Tracheal epithelial cell (primary cell): ENCODE measurements around the gene C14orf180. TPM values are rescaled to one million over a fixed set of nuclear protein-coding genes. Genes with fewer than 3 reads are reported as not detected.

Source experiments
- total RNA-seq: library from RNA; depleted of rRNA; stranded (reverse); fragments of >200 nt; gene quantifications from 2 replicates; pipeline ENCODE4 v1.2.1, GENCODE V29; 2014

Gene C14orf180
- total RNA-seq, result not detected in 2 replicates

GRCh38 chr14:104579507-104579906, at the start of gene C14orf180:
C14orf180 (plus strand) TSS chr14:104579764; CDS start chr14:104586431, 6,667 bp downstream.

DNA sequence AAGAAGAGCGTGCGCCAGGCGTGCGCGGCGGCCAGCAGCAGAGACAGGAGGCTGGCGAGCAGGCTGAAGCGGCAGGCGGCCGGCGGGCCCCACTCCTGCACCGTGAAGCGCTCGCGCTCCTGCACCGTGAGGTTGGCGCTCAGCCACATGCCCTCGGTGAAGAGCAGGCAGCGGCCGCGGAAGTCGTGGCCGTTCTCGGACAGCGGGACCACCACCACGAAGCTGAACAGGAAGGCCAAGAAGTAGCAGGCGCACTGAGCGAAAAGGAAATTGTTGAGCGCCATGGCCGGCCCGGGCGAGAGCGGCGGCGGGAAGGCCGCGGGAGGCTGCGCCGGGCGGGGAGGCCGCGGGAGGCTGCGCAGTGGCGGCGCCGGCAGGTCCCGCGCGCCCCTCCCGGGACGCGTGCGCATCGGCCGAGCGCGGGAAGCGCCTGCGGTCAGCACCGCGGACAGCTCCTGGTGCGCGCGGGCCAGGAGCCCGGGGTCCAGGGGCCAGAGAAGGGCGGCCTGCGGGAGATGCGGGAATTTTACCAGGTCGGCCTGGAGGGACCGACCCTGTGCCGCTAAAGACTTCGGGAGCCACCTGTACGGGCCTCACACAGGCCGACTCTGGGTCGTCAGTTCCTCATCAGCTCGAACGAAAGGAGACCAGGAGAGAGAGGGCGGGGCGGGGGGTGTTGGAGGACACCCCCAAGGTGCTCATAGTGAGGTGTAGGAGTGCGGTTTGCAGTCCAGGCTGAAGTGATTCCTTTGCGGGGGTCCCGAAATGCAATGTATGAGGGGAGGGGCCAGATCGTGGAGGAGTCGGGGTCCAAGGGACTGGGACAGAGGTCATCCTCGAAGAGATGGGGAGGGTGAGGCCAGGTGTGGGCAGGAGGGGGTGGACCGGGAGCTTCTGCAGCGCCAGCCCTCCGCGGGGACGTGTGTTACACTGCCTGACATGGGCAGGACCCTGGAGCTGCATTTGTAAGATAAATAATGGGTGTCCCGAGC, 25.2 kb downstream of the C14orf180 start, which contains the start of gene TMEM179:
Gene TMEM179 (minus strand): TSS at position 315 of the 992 bp plus-strand sequence. CDS start 31 bp downstream, at position 284.

Other genes with a start within 250 kb of the C14orf180 start
- gene TMEM179, start 25.0 kb downstream of the C14orf180 start, total RNA-seq, result not detected in 2 replicates
- gene INF2, start 109.9 kb downstream of the C14orf180 start, total RNA-seq, result 62.7 and 63.9 TPM in 2 replicates
- gene ADSS1, start 144.5 kb downstream of the C14orf180 start, total RNA-seq, result 8.7 and 18.8 TPM in 2 replicates
- 123 and 133 TPM in 2 replicates for gene SIVA1, start 173.4 kb downstream of the C14orf180 start, total RNA-seq
- gene AKT1, start 216.0 kb downstream of the C14orf180 start, total RNA-seq, result 138 and 168 TPM in 2 replicates
- gene ZBTB42, start 221.3 kb downstream of the C14orf180 start, total RNA-seq, result 10.4 and 10.8 TPM in 2 replicates